Stimulated activated CD4-positive, alpha-beta T cell treated with anti-CD3 and anti-CD28 coated beads, Interleukin-1b, Interleukin-23, amount 100 ng/mL, for 24 hours (primary cell): Measurements from ENCODE around the gene RNU1-3.
"Not testable (repeated sequence)": the region's sequence is repeated elsewhere in the genome, so short reads cannot be mapped to it uniquely, and the experiment has no call there.

Experiments
- DNase-seq, 4 experiments: peaks; one replicate each; pipeline ENCODE4 v3.0.0-alpha.2; 2020; ENCODE audit warnings: low read depth in 4 of 4, low spot score in 1 of 4

The RNU1-3 gene

GRCh38 chr1:16639091-16640031, 27.4 kb downstream of the RNU1-3 start:
- not testable (repeated sequence) for DNase-seq

GRCh38 chr1:16637941-16638778, 28.6 kb downstream of the RNU1-3 start:
- DNase-seq, result not testable (repeated sequence)

- DNase-seq, result not testable (repeated sequence)
Observed at GRCh38 chr1:16636551-16637195, 30.1 kb downstream of the RNU1-3 start.

DNA sequence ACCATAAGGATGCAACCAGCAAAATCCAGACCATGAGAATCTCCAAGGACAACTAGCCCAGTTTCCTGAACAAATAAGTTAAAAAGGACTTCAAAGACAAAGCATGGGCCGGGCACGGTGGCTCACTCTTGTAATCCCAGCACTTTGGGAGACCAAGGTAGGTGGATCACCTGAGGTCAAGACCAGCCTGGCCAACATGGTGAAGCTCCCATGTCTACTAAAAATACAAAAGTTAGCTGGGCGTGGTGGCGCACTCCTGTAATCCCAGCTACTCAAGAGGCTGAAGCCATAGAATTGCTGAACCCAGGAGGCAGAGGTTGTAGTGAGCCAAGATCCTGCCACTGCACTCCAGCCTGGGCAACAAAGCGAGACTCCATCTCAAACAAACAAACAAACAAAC, 30.8 kb downstream of the RNU1-3 start:
- not testable (repeated sequence) for DNase-seq

DNA sequence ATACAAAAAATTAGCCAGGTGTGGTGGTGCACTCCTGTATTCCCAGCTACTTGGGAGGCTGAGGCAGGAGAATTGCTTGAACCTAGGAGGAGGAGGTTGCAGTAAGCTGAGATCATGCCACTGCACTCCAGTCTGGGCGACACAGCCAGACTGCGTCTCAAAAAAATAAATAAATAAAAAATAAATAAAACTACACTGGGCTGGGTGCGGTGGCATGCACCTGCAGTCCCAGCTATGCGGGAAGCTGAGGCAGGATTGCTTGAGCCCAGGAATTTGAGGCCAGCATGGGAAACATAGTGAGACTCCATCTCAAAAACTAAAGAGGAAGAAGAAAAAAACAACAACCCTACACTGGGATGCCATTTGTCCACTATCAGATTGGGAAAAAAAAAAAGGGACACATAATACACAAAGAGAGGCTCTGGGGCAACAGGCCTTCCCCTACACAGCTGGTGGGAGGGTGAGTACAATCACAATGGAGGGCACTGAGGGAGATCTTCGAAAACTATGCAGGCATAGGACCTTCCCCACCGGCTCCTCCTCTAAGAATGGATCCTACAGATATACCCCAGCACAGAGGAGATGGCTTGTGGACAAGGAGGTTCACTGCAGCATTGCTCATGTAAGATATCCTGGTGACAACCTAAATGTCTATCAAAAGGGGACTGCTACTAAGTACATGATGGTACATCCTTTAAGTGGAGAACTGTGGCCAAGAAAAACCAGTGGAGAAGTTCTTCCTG, 33.0 kb downstream of the RNU1-3 start:
- DNase-seq, result not testable (repeated sequence)

DNA sequence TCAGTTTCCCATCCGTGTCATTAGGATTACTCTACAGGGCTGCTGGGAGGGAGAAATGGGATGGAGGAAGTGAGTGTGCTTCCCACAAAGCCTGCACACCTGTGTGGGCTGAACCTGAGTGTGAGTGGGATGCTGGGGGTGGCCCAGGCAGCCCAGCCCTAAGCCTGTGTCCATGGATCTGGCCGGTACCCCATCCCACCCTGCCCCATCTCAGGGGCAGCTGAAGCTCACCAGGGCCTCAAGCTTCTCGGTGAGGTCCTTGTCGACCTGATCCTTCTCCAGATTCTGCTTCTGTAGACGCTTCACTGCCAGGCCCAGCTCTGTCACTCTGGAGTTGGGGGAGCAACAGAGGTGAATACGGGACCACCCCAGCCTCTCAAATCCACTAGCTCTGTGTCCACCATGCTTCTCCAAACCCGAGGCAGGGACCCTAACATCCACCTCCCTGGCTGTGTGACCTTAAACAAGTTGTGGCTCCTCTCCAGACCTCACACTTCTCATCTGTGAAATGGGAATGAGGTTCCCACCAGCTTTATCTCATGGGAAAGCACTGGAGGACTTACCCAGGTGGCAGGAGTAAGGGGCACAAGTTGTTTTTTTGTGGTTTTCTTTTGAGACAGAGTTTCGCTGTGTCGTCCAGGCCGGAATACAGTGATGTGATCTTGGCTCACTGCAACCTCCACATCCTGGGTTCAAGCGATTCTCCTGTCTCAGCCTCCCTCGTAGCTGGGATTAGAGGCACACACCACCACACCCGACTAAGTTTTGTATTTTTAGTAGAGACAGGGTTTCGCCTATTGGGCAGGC, 34.5 kb downstream of the RNU1-3 start:
- DNase-seq, result not testable (repeated sequence)

DNA sequence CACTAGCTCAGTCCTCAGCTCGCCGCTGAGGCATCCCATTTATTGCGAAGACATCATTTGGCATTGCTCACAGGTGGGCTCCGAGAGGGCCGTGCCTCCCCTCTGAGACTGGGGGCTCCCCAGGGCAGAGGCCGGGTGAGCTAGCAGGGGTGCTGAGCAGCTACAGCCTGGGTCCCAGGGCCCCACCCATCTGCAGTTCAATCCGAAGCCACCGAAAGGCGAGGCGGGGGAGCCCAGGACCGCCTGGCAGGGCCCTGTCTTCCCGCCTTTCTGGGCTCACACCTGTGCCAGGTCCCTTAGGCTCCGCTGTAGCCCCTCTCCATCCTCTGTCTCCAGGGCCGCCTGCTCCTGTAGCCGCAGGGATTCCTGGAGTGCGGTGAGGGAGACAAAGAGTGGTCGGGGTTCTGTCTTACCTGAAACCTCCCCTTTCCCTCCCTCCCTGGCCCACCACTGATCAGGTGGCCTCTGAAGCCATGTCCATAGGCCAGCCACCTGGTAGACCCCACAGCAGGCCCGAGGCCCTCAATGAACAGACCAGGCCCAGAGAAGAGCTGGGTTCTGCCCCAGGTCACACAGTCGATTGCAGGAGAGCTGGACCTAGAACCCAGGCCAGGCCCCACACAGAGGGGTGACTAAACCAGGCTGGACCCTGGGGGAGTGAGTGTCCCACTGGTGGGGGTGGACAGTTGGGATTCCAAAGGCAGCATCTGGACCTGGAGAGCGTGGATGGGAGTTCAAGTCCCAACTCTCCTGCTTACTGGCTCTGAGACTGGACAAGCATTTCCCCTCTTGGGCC, 35.3 kb downstream of the RNU1-3 start:
- DNase-seq, result no peak

GRCh38 chr1:16630661-16631247, 36.0 kb downstream of the RNU1-3 start:
- DNase-seq, result no peak

DNA sequence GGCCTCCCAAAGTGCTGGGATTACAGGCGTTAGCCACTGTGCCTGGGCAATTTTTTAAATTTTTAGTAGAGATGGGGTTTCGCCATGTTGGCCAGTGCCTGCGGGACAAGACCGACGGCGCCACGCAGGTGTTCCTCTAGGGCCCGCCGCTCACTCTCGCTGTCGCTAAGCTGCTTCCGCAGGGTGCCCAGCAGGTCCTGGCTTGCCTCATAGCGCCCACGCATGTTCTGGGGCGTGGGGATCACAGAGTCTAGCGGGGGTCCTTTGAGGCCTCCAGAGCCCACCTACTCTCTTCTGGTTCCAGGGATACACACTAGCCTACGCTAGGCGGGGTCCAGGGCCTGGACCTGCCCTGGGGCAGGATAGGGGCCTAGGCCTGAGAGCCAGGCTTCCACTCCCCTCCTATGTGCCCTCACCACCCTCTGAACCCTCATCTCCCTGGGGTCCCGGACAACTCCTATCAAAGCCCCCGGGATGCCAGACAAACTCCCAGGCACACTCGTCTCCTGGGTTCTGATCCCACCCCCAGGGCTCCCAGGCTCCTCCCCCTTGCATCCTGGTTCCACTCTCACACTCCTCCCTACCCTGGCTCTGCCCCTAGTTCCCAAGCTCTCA, 36.7 kb downstream of the RNU1-3 start:
- not testable (repeated sequence) for DNase-seq

DNA sequence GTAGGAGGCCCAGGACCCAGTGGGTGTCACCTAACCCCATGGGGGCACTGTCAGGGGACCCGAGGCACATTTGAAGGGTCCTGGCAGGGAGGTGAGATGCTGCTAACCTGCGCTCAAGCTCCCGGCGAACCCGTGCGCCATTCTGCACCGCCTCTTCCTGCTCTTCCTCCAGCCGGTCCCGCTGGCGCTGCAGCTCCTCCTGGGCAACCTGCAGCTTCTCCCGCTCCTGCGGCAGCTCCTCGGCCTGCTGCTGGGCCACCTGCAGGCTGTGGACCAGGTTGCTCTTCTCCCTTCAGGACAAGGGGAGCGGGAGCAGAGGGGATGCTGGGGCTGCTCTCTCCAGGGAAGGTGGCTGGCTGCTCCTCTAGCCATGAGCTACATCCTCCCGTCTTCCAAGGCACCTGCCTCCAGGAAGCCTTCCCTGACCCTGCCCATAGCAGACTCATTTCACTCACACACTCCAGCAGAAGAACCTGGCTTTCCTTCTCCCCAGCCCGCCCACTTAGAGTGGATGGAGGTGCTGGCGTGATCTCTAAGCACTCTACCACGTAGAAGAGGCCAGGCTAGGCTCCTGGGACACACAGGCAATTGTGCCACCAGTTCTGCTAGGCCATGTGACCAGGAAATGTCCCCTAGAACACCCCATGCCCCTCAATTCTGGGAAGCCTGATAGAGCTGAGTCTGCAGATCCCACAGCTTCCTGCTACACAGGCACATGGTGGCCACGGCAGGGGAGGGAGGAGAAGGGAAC, 38.2 kb downstream of the RNU1-3 start:
- no peak for DNase-seq

GRCh38 chr1:16626409-16626983, 40.3 kb downstream of the RNU1-3 start:
- not testable (repeated sequence) for DNase-seq

- no peak for DNase-seq
Observed at GRCh38 chr1:16625497-16626408, 41.0 kb downstream of the RNU1-3 start.

- not testable (repeated sequence) for DNase-seq
Observed at GRCh38 chr1:16623812-16624719, 42.7 kb downstream of the RNU1-3 start.

GRCh38 chr1:16623337-16623736, 43.4 kb downstream of the RNU1-3 start:
- not testable (repeated sequence) for DNase-seq
